Osteoblast (primary cell): ENCODE measurements around the gene DRD3. TPM values are rescaled to one million over a fixed set of nuclear protein-coding genes. Genes with fewer than 3 reads are reported as not detected.

Source experiments
- DNase-seq: peaks from one replicate; pipeline ENCODE4 v3.0.0; 2011; ENCODE audit warnings: low spot score, mixed read lengths; ENCODE audit not compliant: insufficient read length; ENCODE audit errors: missing footprints
- H2AFZ ChIP-seq: 2 replicates; pipeline ENCODE4 v1.6.0; 2011; ENCODE audit warnings: mild to moderate bottlenecking, low read length
- H3K27ac ChIP-seq: 2 replicates; pipeline ENCODE4 v1.5.1; 2011; ENCODE audit warnings: mild to moderate bottlenecking, low read depth, low read length, moderate library complexity
- H3K27me3 ChIP-seq: 2 replicates; pipeline ENCODE4 v1.6.0; 2012; ENCODE audit warnings: mild to moderate bottlenecking, control low read depth, inconsistent platforms, low read length, moderate library complexity; ENCODE audit not compliant: insufficient read depth
- H3K36me3 ChIP-seq: 2 replicates; pipeline ENCODE4 v1.5.1; 2011; ENCODE audit warnings: mild to moderate bottlenecking, low read length, control low read depth, moderate library complexity; ENCODE audit not compliant: insufficient read depth
- H3K4me1 ChIP-seq: 2 replicates; pipeline ENCODE4 v1.5.1; 2011; ENCODE audit warnings: mild to moderate bottlenecking, low read length, control low read depth, moderate library complexity; ENCODE audit not compliant: insufficient read depth
- H3K4me2 ChIP-seq: 2 replicates; pipeline ENCODE4 v1.6.0; 2011; ENCODE audit warnings: mild to moderate bottlenecking, low read length; ENCODE audit not compliant: insufficient read depth
- H3K4me3 ChIP-seq: fragments of 200-600 bp; sonication (generic); 3 replicates; pipeline ENCODE4 v1.5.1; 2012; ENCODE audit warnings: mild to moderate bottlenecking, low read length, inconsistent platforms; ENCODE audit not compliant: insufficient read depth
- H3K79me2 ChIP-seq: 2 replicates; pipeline ENCODE4 v1.6.0; 2012; ENCODE audit warnings: mild to moderate bottlenecking, low read length, control low read depth, inconsistent platforms; ENCODE audit not compliant: insufficient read depth
- H3K9me3 ChIP-seq: 2 replicates; pipeline ENCODE4 v1.5.1; 2011; ENCODE audit warnings: low read depth, low read length, control low read depth
- H4K20me1 ChIP-seq: 2 replicates; pipeline ENCODE4 v1.6.0; 2012; ENCODE audit warnings: mild to moderate bottlenecking, low read length, control low read depth; ENCODE audit not compliant: insufficient read depth
- CTCF ChIP-seq: IDR thresholded peaks from 2 replicates; pipeline ENCODE4 v1.5.1; 2011; ENCODE audit warnings: mild to moderate bottlenecking, low read depth, low read length, moderate library complexity; ENCODE audit errors: extremely low read depth
- total RNA-seq: library from RNA; depleted of rRNA; stranded (reverse); fragments of >200 nt; gene quantifications from 2 replicates; pipeline ENCODE4 v1.2.3, GENCODE V29; 2012

DRD3 gene
- total RNA-seq, 1 donor = not detected

GRCh38 chr3:114186501-114186900 lies 7.6 kb upstream of the DRD3 start:
- Histone ChIP-seq H3K4me1 (no peaks in the 10 kb centered on the region), H3K36me3 (no peaks in the 10 kb centered on the region), H2AFZ (no peak overlapping the region), H3K4me3 (no peak overlapping the region), H3K9me3 (no peaks in the 10 kb centered on the region), H3K27me3 (peaks cover 7% of the 10 kb centered on the region), H3K79me2 (no peaks in the 10 kb centered on the region), H3K27ac (no peak overlapping the region), H3K4me2 (no peak overlapping the region), H4K20me1 (no peaks in the 10 kb centered on the region)
- no peak for DNase-seq
- TF ChIP-seq CTCF = no peak

GRCh38 chr3:114179575-114179974 lies 723 bp upstream of the DRD3 start:
- H3K79me2 ChIP-seq = no peaks in the 10 kb centered on the region
- no peak for DNase-seq

GRCh38 chr3:114176890-114177289 lies 2.0 kb downstream of the DRD3 start:
- no peaks in the 10 kb centered on the region for H3K36me3 ChIP-seq
- no peak overlapping the region for H2AFZ ChIP-seq
- H3K4me3 ChIP-seq = no peak overlapping the region
- no peak overlapping the region for H3K4me2 ChIP-seq
- H4K20me1 ChIP-seq = no peaks in the 10 kb centered on the region
- DNase-seq = no peak
- no peaks in the 10 kb centered on the region for H3K9me3 ChIP-seq
- TF ChIP-seq CTCF = no peak
- peaks cover 5% of the 10 kb centered on the region for H3K27me3 ChIP-seq
- no peaks in the 10 kb centered on the region for H3K79me2 ChIP-seq
- H3K27ac ChIP-seq = no peak overlapping the region
- no peaks in the 10 kb centered on the region for H3K4me1 ChIP-seq

More at GRCh38 chr3:114179575-114179974, 723 bp upstream of the DRD3 start:
- peak; percentile 48 for TF ChIP-seq CTCF
- Histone ChIP-seq H3K27ac (no peak overlapping the region), H3K9me3 (no peaks in the 10 kb centered on the region), H3K36me3 (no peaks in the 10 kb centered on the region), H2AFZ (no peak overlapping the region), H3K4me2 (no peak overlapping the region), H3K27me3 (peaks cover 9% of the 10 kb centered on the region), H4K20me1 (no peaks in the 10 kb centered on the region), H3K4me1 (no peaks in the 10 kb centered on the region), H3K4me3 (no peak overlapping the region)

- Histone ChIP-seq H2AFZ (no peak overlapping the region), H3K9me3 (no peaks in the 10 kb centered on the region), H4K20me1 (no peaks in the 10 kb centered on the region), H3K79me2 (no peaks in the 10 kb centered on the region), H3K4me3 (no peak overlapping the region), H3K4me2 (no peak overlapping the region), H3K4me1 (no peaks in the 10 kb centered on the region), H3K27me3 (peaks cover 4% of the 10 kb centered on the region), H3K27ac (no peak overlapping the region), H3K36me3 (no peaks in the 10 kb centered on the region)
- DNase-seq = no peak
- no peak for TF ChIP-seq CTCF
Measured at GRCh38 chr3:114176487-114176886, 2.4 kb downstream of the DRD3 start.
